GM12874 (cell line): Measurements from ENCODE around the gene LMAN2.

Experiments used
- TF ChIP-seq, protein P1 (sequence below): IDR thresholded peaks from 2 replicates; pipeline ENCODE4 v1.5.1; 2011; ENCODE audit warnings: low read depth, mild to moderate bottlenecking, control low read depth, low read length, moderate library complexity; ENCODE audit not compliant: insufficient read depth

Gene LMAN2

DNA sequence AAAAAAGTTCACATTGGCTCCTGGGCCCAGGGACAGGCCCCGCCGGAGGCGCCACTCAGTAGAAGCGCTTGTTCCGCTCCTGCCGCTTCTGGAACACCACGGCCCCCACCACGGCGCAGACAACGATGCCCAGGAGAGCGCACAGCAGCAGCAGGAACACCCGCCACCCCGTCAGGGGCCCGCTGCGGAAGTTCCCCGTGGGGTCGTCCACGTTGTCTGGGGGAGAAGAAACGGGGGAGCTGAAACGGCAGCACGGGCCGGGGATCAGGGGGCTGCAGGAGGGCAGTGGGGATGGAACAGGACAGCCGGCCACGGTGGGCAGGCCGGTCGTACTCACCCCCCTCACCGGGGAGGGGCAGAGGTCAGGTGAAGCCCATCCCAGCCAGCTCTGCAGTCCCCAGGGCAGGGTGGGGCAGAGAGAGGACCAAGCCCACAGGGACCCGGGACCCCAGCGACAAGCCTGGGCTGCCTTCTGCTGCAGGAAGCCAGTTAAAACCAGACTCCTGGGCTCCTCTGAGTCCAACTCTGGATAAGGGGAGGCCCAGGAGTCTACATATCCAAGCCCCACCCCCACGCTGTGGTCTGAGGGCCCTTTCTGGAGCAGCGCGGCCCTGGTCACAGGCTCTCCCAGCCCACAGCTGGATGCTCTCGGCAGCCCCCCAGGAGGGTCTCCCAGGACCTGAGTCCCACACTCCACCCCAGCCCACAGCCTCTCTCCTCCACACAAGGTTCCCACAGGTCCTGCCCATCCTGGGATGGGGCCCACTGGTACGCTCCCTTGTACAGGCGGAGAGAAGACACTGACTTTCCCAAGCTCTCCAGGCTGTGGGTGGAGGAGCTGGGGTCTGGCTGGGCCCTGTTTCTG, 19.2 kb downstream of the LMAN2 start:
- TF ChIP-seq, protein P1, sequence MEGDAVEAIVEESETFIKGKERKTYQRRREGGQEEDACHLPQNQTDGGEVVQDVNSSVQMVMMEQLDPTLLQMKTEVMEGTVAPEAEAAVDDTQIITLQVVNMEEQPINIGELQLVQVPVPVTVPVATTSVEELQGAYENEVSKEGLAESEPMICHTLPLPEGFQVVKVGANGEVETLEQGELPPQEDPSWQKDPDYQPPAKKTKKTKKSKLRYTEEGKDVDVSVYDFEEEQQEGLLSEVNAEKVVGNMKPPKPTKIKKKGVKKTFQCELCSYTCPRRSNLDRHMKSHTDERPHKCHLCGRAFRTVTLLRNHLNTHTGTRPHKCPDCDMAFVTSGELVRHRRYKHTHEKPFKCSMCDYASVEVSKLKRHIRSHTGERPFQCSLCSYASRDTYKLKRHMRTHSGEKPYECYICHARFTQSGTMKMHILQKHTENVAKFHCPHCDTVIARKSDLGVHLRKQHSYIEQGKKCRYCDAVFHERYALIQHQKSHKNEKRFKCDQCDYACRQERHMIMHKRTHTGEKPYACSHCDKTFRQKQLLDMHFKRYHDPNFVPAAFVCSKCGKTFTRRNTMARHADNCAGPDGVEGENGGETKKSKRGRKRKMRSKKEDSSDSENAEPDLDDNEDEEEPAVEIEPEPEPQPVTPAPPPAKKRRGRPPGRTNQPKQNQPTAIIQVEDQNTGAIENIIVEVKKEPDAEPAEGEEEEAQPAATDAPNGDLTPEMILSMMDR: no peak

DNA sequence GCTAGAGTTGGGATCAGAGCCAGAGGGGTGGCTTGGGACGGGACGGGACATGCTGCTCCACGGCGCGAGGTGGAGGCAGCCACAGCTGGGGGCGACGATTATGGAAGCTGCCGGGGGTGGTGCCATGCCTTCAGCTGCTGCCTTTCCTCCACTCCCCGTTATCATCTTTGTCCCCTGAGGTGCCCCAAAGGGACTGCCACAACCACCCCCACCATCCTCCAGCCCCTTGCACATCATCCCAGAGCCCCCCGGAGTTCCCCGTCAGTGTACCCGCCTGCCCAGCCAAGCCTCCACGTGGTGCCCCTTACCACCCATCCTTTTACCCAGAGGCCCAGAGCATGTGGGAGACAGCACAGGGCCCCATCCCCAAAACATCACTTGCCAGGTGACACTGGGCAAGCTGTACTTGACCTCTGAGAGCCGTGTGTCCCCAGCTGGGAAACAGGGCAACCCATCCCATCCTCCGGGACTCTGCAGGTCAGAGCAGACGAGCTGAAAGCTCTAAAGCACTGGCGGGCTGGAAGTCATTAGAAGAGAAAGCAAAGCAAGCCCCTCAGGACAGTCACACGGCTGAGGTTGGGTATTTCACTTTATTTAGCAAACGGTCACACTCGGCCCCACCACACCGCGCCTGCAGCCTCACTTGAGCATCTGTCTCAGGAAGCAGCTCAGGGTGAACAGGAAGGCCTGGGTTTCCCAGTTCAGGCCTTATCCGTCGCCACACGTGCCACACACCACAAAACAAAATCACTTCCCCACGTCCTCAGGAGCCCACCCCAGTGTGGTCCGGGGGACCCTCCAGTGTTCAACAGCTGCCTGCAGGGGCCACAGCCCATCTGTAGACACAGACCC, 20.3 kb downstream of the LMAN2 start:
- TF ChIP-seq, protein P1: no peak

DNA sequence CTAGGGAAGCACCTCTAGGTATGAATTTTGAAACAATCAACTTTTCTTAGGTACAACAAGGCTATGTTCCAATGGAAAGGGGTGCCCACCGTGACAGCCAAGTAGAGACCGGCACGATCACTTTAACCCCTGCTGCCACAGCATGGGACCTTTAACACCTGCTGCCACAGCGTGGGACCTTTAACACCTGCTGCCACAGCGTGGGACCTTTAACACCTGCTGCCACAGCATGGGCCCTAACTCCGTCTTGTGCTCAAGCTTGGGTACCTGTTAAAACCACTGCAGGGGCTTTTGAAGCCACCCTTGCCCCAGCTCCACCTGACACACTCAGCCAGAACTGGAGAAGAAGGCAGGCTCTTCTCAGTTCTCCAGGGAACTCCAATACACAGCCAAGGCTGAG, 21.6 kb downstream of the LMAN2 start:
- TF ChIP-seq, protein P1: no peak

DNA sequence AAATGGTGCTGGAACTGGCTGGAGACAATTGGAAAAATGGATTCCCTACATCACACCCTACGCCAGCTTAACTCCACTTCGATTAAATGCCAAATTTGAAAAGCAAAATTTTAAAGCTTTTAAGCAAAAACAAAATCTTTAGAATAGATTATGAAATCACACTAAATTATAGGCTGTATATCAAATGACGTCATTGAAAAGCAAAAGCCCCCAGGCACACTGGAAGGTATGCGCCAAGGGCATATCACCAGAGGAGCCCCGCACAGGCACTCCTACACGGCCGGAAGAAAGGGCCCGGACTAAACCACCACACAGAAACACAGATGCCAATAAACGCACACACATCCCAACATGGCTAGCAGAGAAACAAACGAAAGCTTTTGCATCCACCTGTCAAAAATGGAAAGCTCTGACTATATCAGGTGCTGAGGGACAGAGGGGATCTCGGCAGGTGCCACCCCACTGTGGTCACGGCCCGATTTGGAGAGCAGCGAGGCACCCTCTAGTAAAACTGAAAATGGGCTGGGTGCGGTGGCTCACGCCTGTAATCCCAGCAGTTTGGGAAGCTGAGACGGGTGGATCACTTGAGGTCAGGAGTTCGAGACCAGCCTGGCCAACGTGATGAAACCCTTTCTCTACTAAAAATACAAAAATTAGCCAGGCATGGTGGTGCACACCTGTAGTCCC, 22.8 kb downstream of the LMAN2 start:
- TF ChIP-seq, protein P1: no peak

DNA sequence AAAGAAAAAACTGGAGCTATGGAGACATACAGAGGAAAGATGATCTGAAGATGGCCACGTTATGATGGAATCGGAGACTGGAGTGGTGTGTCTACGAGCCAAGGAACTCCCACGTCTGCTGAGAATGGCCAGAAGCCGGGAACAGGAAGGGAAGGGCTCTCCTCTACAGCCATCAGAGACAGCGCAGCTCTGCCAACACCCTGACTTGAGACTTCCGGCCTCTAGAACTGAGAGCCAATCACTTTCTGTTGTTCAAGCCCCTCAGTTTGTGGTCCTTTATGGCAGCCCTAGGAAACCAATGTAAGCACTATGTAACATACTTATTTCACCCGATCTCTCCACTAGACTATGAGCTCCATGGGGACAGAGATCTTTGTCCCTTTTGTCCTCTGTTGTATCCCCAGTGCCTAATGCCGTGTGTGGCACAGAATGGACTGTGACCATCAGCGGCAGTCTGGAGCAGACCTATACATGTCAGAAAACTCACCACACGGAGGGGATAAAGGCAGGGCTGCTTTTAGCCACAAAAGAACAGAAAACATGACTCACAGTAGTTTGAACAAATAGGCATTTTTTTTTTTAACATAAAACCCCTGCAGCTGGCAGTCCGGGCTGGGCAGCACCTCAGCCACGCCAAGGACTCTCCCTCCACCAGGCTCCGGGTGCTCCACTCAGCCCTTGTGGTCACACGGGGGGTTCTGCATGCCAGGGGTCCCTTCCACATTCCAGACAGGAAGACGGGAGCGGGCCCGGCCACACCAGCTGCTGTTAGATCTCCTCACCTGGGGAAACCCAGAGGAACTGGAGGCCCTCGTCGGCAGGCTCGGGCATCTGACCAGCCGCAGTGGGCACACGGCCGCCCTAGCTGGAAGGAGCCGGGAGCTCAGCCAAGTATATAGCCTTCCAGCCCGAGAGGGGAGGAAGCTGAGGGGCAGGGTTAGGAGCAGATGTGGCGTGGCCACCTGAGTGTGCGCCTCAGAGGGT, 23.6 kb downstream of the LMAN2 start:
- TF ChIP-seq, protein P1: no peak

DNA sequence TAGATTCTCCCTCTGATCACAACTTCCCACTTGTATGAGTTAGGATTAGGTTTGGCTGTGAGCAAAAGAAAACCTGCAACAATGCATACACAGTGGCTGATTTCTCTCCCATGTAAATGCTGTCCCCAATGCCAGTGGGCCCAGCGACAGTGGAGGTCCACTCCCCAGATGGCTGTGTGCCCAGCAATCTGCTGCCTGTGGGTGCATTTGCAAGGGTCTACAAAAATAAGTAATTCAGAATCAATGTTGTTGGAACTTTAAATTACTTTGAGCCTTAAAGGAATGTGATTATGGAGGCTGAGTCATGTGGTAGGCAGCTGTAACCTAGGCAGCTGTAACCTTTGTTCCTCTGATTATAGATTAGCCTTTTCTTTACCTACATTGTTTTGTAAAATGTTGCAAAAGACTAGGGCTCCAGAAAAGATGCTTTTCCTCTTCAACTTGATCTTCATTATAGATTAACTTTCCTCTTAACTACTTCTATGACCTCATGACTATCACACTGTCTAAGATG, 25.5 kb downstream of the LMAN2 start:
- TF ChIP-seq, protein P1: no peak
